K562 (cell line): ENCODE measurements around the gene EPHB1. TPM values are rescaled to one million over a fixed set of nuclear protein-coding genes. Genes with fewer than 3 reads are reported as not detected.

Experiments
- FOXP1 ChIP-seq: sonication (generic); formaldehyde crosslinking; IDR thresholded peaks from 2 replicates; pipeline ENCODE4 v1.8.0; 2022; ENCODE audit warnings: mild to moderate bottlenecking, missing genetic modification reagents
- PHF8 ChIP-seq: fragments of 200-600 bp; sonication (generic); IDR thresholded peaks from 2 replicates; pipeline ENCODE4 v1.6.1; 2012; ENCODE audit warnings: mixed run types, mild to moderate bottlenecking, inconsistent platforms, low read length, moderate library complexity, borderline replicate concordance
- SMAD2 ChIP-seq: fragments of 150-350 bp; IDR thresholded peaks from 2 replicates; pipeline ENCODE4 v1.6.1; 2014; ENCODE audit warnings: low read depth, mild to moderate bottlenecking, low read length
- ZBTB11 ChIP-seq, 3 experiments: fragments of 200-800 bp in 1 of 3; fragments of 250-450 bp in 1 of 3; fragments of 450-650 bp in 1 of 3; sonication (Bioruptor Pico) in 1 of 3; sonication (Bioruptor generic) in 1 of 3; formaldehyde crosslinking in 1 of 3; IDR thresholded peaks; 2 replicates each; pipeline versions ENCODE4 v1.6.1 to v1.8.0; 2016 to 2022; ENCODE audit warnings: mild to moderate bottlenecking in 2 of 3, missing genetic modification characterization in 2 of 3, missing compliant biosample characterization in 1 of 3, moderate library complexity in 1 of 3
- ZBTB9 ChIP-seq: fragments of 450-650 bp; formaldehyde crosslinking; IDR thresholded peaks from 2 replicates; pipeline ENCODE4 v1.4.0; 2020; ENCODE audit warnings: mild to moderate bottlenecking, moderate library complexity
- polyA plus RNA-seq, 8 experiments: library from polyadenylated mRNA; depleted of rRNA in 4 of 8; stranded (reverse) in 5 of 8; unstranded in 3 of 8; fragments of >200 nt; fragmentation: Nextera tagmentation in 2 of 8; fragmentation: Illumina TruSeq in 1 of 8; extraction: Ambion mirVana in 2 of 8; extraction: Trizol in 1 of 8; gene quantifications; 2 replicates each; pipeline versions ENCODE4 v1.2.1 to v1.2.3, GENCODE V29; 2011 to 2014; ENCODE audit warnings: inconsistent platforms in 1 of 8, missing spikeins in 1 of 8
- total RNA-seq, 7 experiments: library from RNA; depleted of rRNA in 6 of 7; stranded (reverse); fragments of >200 nt in 6 of 7; fragmentation: Illumina TruSeq in 2 of 7; extraction: Trizol in 2 of 7; gene quantifications; 2 replicates each; pipeline versions ENCODE4 v1.2.1 to v1.2.3, GENCODE V29; 2011 to 2021; ENCODE audit warnings: low replicate concordance in 1 of 7
- TF ChIP-seq, protein P1 (sequence below): fragments of 450-650 bp; IDR thresholded peaks from 2 replicates; pipeline ENCODE4 v1.7.1; 2018; ENCODE audit warnings: mild to moderate bottlenecking, low read depth; ENCODE audit not compliant: partially characterized antibody

The EPHB1 gene
- total and polyA plus RNA-seq, 9 of the 15 experiments (the other 6 are each of a cell fraction or from before 2014, with no cell fraction given) = 0.29 TPM; not detected in 8

DNA sequence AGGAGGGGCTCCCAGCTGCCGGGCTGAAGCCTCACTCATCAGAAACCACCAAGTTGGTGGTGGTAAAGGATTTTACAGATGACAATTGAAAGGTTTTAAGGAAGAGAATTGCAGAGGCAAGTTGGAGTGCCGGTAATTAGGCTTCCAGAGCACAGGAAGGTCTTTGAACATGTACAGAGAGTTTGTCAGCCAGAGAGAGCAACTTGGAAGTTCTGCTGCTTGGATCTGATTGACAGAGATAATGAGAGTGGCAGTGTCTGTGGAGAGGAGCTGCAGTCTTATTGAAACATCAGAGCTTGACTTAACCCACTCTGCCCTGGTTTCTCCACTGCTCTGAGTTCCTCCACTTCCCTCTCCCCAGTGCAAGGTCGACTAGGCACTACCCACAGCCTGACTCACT is 448.6 kb downstream of the EPHB1 start (continued):
- no peak for TF ChIP-seq FOXP1 (CRISPR knock-in tag)
- no peak for TF ChIP-seq PHF8
- TF ChIP-seq SMAD2 = no peak
- TF ChIP-seq ZBTB9 (CRISPR knock-in tag) = no peak
- TF ChIP-seq ZBTB11 (CRISPR knock-in tag; IDR thresholded peaks at IDR 0.05) = no peak
- TF ChIP-seq, protein P1, sequence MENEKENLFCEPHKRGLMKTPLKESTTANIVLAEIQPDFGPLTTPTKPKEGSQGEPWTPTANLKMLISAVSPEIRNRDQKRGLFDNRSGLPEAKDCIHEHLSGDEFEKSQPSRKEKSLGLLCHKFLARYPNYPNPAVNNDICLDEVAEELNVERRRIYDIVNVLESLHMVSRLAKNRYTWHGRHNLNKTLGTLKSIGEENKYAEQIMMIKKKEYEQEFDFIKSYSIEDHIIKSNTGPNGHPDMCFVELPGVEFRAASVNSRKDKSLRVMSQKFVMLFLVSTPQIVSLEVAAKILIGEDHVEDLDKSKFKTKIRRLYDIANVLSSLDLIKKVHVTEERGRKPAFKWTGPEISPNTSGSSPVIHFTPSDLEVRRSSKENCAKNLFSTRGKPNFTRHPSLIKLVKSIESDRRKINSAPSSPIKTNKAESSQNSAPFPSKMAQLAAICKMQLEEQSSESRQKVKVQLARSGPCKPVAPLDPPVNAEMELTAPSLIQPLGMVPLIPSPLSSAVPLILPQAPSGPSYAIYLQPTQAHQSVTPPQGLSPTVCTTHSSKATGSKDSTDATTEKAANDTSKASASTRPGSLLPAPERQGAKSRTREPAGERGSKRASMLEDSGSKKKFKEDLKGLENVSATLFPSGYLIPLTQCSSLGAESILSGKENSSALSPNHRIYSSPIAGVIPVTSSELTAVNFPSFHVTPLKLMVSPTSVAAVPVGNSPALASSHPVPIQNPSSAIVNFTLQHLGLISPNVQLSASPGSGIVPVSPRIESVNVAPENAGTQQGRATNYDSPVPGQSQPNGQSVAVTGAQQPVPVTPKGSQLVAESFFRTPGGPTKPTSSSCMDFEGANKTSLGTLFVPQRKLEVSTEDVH = no peak
